NB4 (cell line): ENCODE data around the gene CADM2.
"Not testable (repeated sequence)": the region's sequence is repeated elsewhere in the genome, so short reads cannot be mapped to it uniquely, and the experiment has no call there.

Source experiments
- DNase-seq: peaks from one replicate; pipeline ENCODE4 v3.0.0; 2010; ENCODE audit warnings: low read depth
- H3K4me3 ChIP-seq: one replicate; pipeline ENCODE4 v1.5.1; 2011; ENCODE audit warnings: mild to moderate bottlenecking, low read depth, low read length, moderate library complexity
- CTCF ChIP-seq: IDR thresholded peaks from one replicate; pipeline ENCODE4 v1.5.1; 2012; ENCODE audit warnings: low read depth, low read length
- MYC ChIP-seq: IDR thresholded peaks from 2 replicates; pipeline ENCODE4 v1.6.1; 2011; ENCODE audit warnings: low read depth, low read length
- POLR2A ChIP-seq: IDR thresholded peaks from 2 replicates; pipeline ENCODE4 v1.6.1; 2011; ENCODE audit warnings: mild to moderate bottlenecking; ENCODE audit not compliant: insufficient read length; ENCODE audit errors: extremely low read depth
- TF ChIP-seq, protein P1 (sequence below): IDR thresholded peaks from 2 replicates; pipeline ENCODE4 v1.6.1; 2011; ENCODE audit warnings: low read depth, low read length

Gene CADM2

GRCh38 chr3:85681906-85682305, 723.1 kb downstream of the CADM2 start:
- H3K4me3 ChIP-seq, result no peak overlapping the region

DNA sequence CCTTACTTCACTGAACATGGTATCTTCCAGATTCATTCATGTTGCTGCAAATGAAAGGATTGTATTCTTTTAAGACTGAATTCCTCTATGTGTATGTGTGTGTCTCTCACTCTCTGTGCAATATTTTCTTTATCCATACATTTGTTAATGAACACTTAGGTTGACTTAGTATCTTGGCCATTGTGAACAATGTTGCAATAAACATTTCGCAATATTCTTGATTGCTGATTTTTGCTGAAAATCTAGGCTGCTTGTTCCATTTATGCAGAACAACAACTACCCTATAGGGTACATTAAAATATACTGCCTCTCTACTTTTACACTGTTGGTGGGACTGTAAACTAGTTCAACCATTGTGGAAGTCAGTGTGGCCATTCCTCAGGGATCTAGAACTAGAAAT, 732.4 kb downstream of the CADM2 start:
- no peak overlapping the region for H3K4me3 ChIP-seq
- no peak for DNase-seq
- TF ChIP-seq CTCF (no peak), POLR2A (no peak), MYC (no peak)
- TF ChIP-seq, protein P1, sequence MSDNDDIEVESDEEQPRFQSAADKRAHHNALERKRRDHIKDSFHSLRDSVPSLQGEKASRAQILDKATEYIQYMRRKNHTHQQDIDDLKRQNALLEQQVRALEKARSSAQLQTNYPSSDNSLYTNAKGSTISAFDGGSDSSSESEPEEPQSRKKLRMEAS, result no peak

More at GRCh38 chr3:85681906-85682305, 723.1 kb downstream of the CADM2 start:
- DNase-seq, result no peak
- TF ChIP-seq MYC (no peak), POLR2A (no peak), CTCF (no peak)
- TF ChIP-seq, protein P1, result no peak

DNA sequence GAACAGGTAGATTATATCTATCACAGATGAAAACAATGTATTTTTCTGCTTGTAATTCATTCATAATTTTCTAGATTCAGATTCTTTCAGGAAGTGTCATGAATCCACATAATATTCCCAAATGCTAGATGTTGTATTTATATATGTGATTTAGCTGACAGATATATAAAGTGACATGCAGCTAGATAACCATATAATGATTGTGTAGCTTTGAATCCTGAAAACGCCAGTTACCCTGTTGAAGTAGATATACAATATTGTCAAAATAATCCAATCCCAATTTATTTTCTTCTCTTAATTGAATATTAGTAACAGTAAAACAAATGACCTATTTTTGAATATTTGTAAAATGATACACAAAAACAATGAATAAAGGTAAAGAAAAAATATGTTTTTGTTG, 738.4 kb downstream of the CADM2 start:
- no peak for DNase-seq
- H3K4me3 ChIP-seq, result no peak overlapping the region

DNA sequence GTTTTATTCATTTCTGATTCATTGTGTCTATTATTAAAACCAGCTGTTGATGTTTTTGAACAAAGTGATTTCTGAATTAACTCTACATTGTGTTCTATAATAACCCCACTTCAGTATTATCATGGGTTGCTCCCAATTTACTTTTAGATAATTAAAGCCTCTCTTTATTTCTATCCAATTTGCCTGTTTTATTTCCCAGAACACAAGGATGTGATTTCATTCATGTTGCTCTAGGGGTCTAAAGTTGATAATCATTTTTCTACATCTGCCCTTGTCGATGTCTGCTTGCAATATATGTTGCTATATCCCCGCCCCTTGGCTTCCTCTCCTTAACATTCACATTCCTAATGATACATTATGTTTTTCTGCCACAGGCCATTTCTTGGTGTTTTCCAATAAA, 747.3 kb downstream of the CADM2 start:
- DNase-seq, result no peak
- TF ChIP-seq, protein P1, result no peak
- no peak for TF ChIP-seq CTCF
- no peak for TF ChIP-seq POLR2A
- no peak for TF ChIP-seq MYC
- no peak overlapping the region for H3K4me3 ChIP-seq

More for the DNA sequence above, 738.4 kb downstream of the CADM2 start:
- TF ChIP-seq POLR2A (no peak), CTCF (no peak)

DNA sequence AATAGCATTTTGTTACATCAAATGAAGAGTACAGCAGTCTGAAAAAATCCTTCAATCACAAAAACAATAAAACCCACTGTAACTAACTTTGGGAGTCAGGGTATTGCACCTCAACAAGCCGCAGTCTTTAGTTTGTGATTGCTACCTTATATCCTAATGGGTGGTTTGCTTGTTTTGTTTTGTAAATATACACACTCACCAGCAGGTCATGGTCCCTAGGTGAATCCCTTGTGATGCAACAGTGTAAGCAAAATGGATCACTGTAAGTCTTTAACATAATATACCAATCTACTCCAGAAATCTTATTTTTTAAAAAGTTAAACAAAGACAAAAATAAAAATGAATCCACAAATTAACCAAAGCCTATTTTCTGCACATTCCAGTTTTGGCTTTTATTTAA, 749.5 kb downstream of the CADM2 start:
- DNase-seq, H3K4me3 ChIP-seq: not testable (repeated sequence)

DNA sequence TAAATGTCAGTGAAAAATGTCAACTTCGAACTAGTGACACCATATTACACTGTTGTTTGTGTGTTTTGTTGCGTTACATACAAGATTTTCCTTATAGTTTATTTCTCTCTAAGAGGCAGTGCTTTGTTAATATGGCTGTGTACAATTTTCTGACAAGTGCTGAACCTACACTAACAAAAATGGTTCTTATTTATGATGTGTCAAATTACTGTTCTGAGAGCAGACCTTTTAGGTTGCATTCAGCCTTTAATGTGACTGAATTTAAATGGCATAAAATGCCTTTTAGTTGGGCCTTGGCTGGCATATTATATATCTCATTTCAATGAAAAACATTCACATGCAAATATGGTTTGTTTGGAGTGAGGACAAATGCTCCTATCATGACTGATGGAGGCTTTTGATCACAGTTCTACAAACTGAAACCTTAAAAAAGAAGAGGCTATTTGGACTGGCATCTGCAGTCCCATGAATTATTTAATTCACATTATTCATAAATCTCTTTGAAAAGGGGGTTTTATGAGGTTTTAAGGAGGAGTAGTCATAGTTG, 750.6 kb downstream of the CADM2 start:
- H3K4me3 ChIP-seq, result no peak overlapping the region
- TF ChIP-seq MYC (no peak), CTCF (no peak), POLR2A (no peak)
- TF ChIP-seq, protein P1, result no peak
- no peak for DNase-seq
